Measurements from ENCODE around the gene C10orf71.

C10orf71 gene

GRCh38 chr10:49304137-49304536 lies 5.2 kb downstream of the C10orf71 start:
- Histone ChIP-seq H3K9me3 (no peaks in the 10 kb centered on the region), H3K4me1 (ENCODE audit: control insufficient read depth in 1 of 2, insufficient read depth in 1 of 2, low read depth in 1 of 2, low read length in 1 of 2) (no peaks in the 10 kb centered on the region), H3K36me3 (no peaks in the 10 kb centered on the region), H3K27ac (no peak overlapping the region), H3K4me3 (ENCODE audit: low read depth in 1 of 2, low read length in 1 of 2) (no peak overlapping the region), H3K27me3 (peaks cover 8% of the 10 kb centered on the region)
- TF ChIP-seq, protein P1, sequence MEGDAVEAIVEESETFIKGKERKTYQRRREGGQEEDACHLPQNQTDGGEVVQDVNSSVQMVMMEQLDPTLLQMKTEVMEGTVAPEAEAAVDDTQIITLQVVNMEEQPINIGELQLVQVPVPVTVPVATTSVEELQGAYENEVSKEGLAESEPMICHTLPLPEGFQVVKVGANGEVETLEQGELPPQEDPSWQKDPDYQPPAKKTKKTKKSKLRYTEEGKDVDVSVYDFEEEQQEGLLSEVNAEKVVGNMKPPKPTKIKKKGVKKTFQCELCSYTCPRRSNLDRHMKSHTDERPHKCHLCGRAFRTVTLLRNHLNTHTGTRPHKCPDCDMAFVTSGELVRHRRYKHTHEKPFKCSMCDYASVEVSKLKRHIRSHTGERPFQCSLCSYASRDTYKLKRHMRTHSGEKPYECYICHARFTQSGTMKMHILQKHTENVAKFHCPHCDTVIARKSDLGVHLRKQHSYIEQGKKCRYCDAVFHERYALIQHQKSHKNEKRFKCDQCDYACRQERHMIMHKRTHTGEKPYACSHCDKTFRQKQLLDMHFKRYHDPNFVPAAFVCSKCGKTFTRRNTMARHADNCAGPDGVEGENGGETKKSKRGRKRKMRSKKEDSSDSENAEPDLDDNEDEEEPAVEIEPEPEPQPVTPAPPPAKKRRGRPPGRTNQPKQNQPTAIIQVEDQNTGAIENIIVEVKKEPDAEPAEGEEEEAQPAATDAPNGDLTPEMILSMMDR (IDR thresholded peaks at IDR 0.05) = no peak

DNA sequence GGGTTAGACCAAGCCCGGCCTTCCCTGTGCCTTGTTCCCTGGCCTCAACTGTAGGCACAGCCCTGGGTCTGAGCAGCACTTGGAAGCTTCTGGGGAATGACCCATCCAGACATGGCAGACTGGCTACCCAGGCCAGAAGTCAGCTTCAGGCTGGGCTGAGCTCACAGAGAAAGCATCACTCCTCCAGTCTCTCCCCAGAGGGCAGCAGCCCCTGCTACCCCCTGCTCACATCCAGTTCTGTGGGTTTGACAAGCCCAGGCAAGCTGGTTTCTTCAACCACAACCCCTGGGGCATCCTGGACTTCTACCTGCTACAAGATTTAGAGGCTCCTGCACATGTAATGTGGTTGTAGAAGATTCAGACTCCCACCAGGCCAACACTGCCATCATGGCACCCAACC lies 9.0 kb downstream of the C10orf71 start:
- Histone ChIP-seq H3K27ac (no peak overlapping the region), H3K27me3 (peaks cover 4% of the 10 kb centered on the region), H3K9me3 (no peaks in the 10 kb centered on the region), H3K4me3 (ENCODE audit: low read depth in 1 of 2, low read length in 1 of 2) (no peak overlapping the region), H3K36me3 (no peaks in the 10 kb centered on the region), H3K4me1 (ENCODE audit: control insufficient read depth in 1 of 2, insufficient read depth in 1 of 2, low read depth in 1 of 2, low read length in 1 of 2) (peaks cover 19 to 27% of the 10 kb centered on the region in 2 experiments)
- TF ChIP-seq, protein P1 (IDR thresholded peaks at IDR 0.05) = no peak

- H3K36me3 ChIP-seq = no peaks in the 10 kb centered on the region
- H3K27me3 ChIP-seq = no peaks in the 10 kb centered on the region
- peaks cover 19 to 27% of the 10 kb centered on the region in 2 experiments for H3K4me1 ChIP-seq (ENCODE audit: control insufficient read depth in 1 of 2, insufficient read depth in 1 of 2, low read depth in 1 of 2, low read length in 1 of 2)
- H3K27ac ChIP-seq = no peak overlapping the region
- no peaks in the 10 kb centered on the region for H3K9me3 ChIP-seq
- TF ChIP-seq, protein P1 (IDR thresholded peaks at IDR 0.05) = no peak
- no peak overlapping the region for H3K4me3 ChIP-seq (ENCODE audit: low read depth in 1 of 2, low read length in 1 of 2)
Measured at GRCh38 chr10:49308881-49309280, 9.9 kb downstream of the C10orf71 start.

DNA sequence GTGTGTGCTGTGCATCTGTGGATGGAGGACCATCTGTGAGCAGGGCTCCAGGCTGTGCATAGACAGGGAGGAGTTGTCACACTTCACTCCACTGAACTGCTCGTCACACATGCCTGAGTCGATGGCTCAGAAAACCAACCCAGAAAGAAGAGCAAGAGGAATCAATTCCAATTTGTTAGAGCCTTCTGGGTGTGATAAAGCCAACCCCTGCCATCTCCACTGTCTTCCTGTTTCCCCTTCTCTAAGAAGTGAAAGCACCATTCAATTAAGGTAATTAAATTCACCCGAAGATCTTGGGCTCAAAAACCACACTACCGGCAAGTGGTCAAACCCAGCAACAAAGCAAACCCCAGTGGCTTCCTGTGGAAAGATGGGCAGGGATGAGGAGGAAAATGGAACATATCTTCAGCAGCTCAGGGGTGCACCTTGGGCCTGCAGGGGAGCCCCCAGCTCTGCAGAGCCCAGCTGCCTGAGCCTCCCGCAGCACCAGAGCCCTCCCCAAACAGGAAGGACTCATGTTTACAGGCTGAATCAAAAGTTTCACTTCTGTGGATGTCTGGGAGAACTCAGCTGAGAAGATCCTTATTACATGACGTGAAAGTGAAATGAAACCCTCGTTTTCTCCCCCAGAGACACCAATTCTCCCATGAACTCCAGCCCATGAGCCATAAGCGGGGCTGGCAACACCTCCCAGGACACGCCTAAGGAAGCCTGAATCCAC lies 10.9 kb downstream of the C10orf71 start:
- no peaks in the 10 kb centered on the region for H3K27me3 ChIP-seq
- H3K4me3 ChIP-seq (ENCODE audit: low read depth in 1 of 2, low read length in 1 of 2) = no peak overlapping the region
- no peaks in the 10 kb centered on the region for H3K36me3 ChIP-seq
- no peaks in the 10 kb centered on the region for H3K9me3 ChIP-seq
- H3K4me1 ChIP-seq (ENCODE audit: control insufficient read depth in 1 of 2, insufficient read depth in 1 of 2, low read depth in 1 of 2, low read length in 1 of 2) = peaks cover 19 to 27% of the 10 kb centered on the region in 2 experiments
- no peak overlapping the region for H3K27ac ChIP-seq
- TF ChIP-seq, protein P1 (IDR thresholded peaks at IDR 0.05) = no peak

GRCh38 chr10:49310460-49310859 lies 11.5 kb downstream of the C10orf71 start:
- H3K36me3 ChIP-seq = no peaks in the 10 kb centered on the region
- H3K27me3 ChIP-seq = no peaks in the 10 kb centered on the region
- no peak overlapping the region for H3K4me3 ChIP-seq (ENCODE audit: low read depth in 1 of 2, low read length in 1 of 2)
- TF ChIP-seq, protein P1 (IDR thresholded peaks at IDR 0.05) = no peak
- H3K27ac ChIP-seq = no peak overlapping the region
- no peaks in the 10 kb centered on the region for H3K9me3 ChIP-seq
- H3K4me1 ChIP-seq (ENCODE audit: control insufficient read depth in 1 of 2, insufficient read depth in 1 of 2, low read depth in 1 of 2, low read length in 1 of 2) = peaks cover 19 to 27% of the 10 kb centered on the region in 2 experiments
